GM12878 (cell line): ENCODE measurements around the gene LPIN1. TPM values are rescaled to one million over a fixed set of nuclear protein-coding genes. Genes with fewer than 3 reads are reported as not detected.
A peak's percentile ranks its signal among the peaks of the same experiment; 100 is the strongest.

Experiments
- ATAC-seq: fragments of 200-7000 bp; cut with Tn5 transposase; 3 replicates; pipeline ENCODE4 v1.9.1; 2020; ENCODE audit warnings: mild to moderate bottlenecking, moderate library complexity
- BruUV-seq: library from RNA; stranded (reverse); fragments of 400-500 nt; replicated peaks from 2 replicates; lab custom pipeline; 2021; lab: Mats Ljungman, UMichigan
- CTCF ChIA-PET: fragments of 300-600 bp; sonication (Branson Sonifier 250); formaldehyde crosslinking; extraction: SDS; loops from one replicate; lab custom pipeline; 2021; ENCODE audit warnings: inconsistent platforms; lab: Yijun Ruan, JAX
- POLR2A ChIA-PET: fragments of 350-600 bp; formaldehyde crosslinking; extraction: SDS; loops from one replicate; lab custom pipeline; 2021; ENCODE audit warnings: inconsistent platforms; lab: Charles Lee
- RAD21 ChIA-PET: fragments of 300-600 bp; sonication (Branson Sonifier 250); formaldehyde crosslinking; loops from one replicate; lab custom pipeline; 2023; ENCODE audit warnings: antibody characterized with exemption; ENCODE audit not compliant: unreplicated experiment; lab: Charles Lee
- SMC1A ChIA-PET: fragments of 300-600 bp; sonication (Branson Sonifier 250); formaldehyde crosslinking; loops from one replicate; lab custom pipeline; 2023; ENCODE audit not compliant: unreplicated experiment, uncharacterized antibody; lab: Charles Lee
- DNase-seq: peaks from one replicate; pipeline ENCODE4 v3.0.0-alpha.2; 2011; ENCODE audit warnings: low read depth, low spot score
- FAIRE-seq: peaks from 3 replicates; lab custom pipeline; 2011; peaks lifted over from hg19 to GRCh38; lab: Jason Lieb, UNC
- H2AFZ ChIP-seq: 2 replicates; pipeline ENCODE4 v1.6.0; 2011; ENCODE audit warnings: low read depth, low read length, control low read depth; ENCODE audit not compliant: control insufficient read depth
- H3K27ac ChIP-seq: 2 replicates; pipeline ENCODE4 v1.5.1; 2011; ENCODE audit warnings: control low read depth; ENCODE audit not compliant: control insufficient read depth, insufficient read depth
- H3K27me3 ChIP-seq, 2 experiments: replicated peaks in 1 of 2; 2 replicates each; pipeline versions ENCODE4 v1.6.0 to v1.6.1; 2011; ENCODE audit warnings: low read length in 1 of 2; ENCODE audit not compliant: control insufficient read depth in 2 of 2, insufficient read depth in 2 of 2
- H3K36me3 ChIP-seq, 2 experiments: 2 replicates each; pipeline ENCODE4 v1.5.1; 2011; ENCODE audit warnings: low read length in 1 of 2; ENCODE audit not compliant: control insufficient read depth in 2 of 2, insufficient read depth in 2 of 2
- H3K4me1 ChIP-seq: 2 replicates; pipeline ENCODE4 v1.6.1; 2011; ENCODE audit warnings: mild to moderate bottlenecking, low read length, moderate library complexity, mixed read lengths; ENCODE audit not compliant: control insufficient read depth, insufficient read depth
- H3K4me2 ChIP-seq: 2 replicates; pipeline ENCODE4 v1.6.0; 2011; ENCODE audit warnings: control low read depth; ENCODE audit not compliant: control insufficient read depth, insufficient read depth
- H3K4me3 ChIP-seq: fragments of 200-600 bp; sonication (generic); 2 replicates; pipeline ENCODE4 v1.5.1; 2016
- H3K79me2 ChIP-seq: 2 replicates; pipeline ENCODE4 v1.6.0; 2011; ENCODE audit warnings: low read length; ENCODE audit not compliant: control insufficient read depth, insufficient read depth
- H3K9ac ChIP-seq: 2 replicates; pipeline ENCODE4 v1.8.0; 2011; ENCODE audit warnings: low read length, control low read depth, mixed read lengths; ENCODE audit not compliant: control insufficient read depth, insufficient read depth
- H3K9me3 ChIP-seq: replicated peaks from 3 replicates; pipeline ENCODE4 v1.5.1; 2011; ENCODE audit warnings: mild to moderate bottlenecking, low read length; ENCODE audit not compliant: control insufficient read depth, insufficient read depth
- H4K20me1 ChIP-seq: 2 replicates; pipeline ENCODE4 v1.6.0; 2011; ENCODE audit not compliant: control insufficient read depth, insufficient read depth
- BCL11A ChIP-seq: IDR thresholded peaks from 2 replicates; pipeline ENCODE4 v1.6.1; 2011; ENCODE audit warnings: low read depth, low read length
- BMI1 ChIP-seq: fragments of 450-650 bp; IDR thresholded peaks from 2 replicates; pipeline ENCODE4 v1.6.1; 2016; ENCODE audit warnings: mild to moderate bottlenecking, moderate library complexity, borderline replicate concordance
- DPF2 ChIP-seq: fragments of 450-650 bp; IDR thresholded peaks from 2 replicates; pipeline ENCODE4 v1.6.1; 2017; ENCODE audit warnings: mild to moderate bottlenecking
- EED ChIP-seq: sonication (generic); IDR thresholded peaks from 2 replicates; pipeline ENCODE4 v1.6.1; 2016; ENCODE audit warnings: antibody characterized with exemption, low read depth
- FOS ChIP-seq: IDR thresholded peaks from 3 replicates; pipeline ENCODE4 v1.6.1; 2011; ENCODE audit warnings: borderline replicate concordance; ENCODE audit not compliant: insufficient read length; ENCODE audit errors: extremely low read depth
- MLLT1 ChIP-seq: fragments of 450-650 bp; IDR thresholded peaks from 2 replicates; pipeline ENCODE4 v1.6.1; 2016; ENCODE audit warnings: mild to moderate bottlenecking
- MYC ChIP-seq: IDR thresholded peaks from 2 replicates; pipeline ENCODE4 v1.6.1; 2011; ENCODE audit warnings: mild to moderate bottlenecking, low read length, moderate library complexity, inconsistent platforms; ENCODE audit not compliant: insufficient read depth, insufficient replicate concordance, insufficient read length, severe bottlenecking
- NFYA ChIP-seq: IDR thresholded peaks from 2 replicates; pipeline ENCODE4 v1.6.1; 2011; ENCODE audit warnings: low read depth, mild to moderate bottlenecking, low read length, improper control_type of control experiment, borderline replicate concordance
- PML ChIP-seq: IDR thresholded peaks from 2 replicates; pipeline ENCODE4 v1.6.1; 2012; ENCODE audit warnings: low read length, inconsistent platforms
- RAD51 ChIP-seq: fragments of 450-650 bp; IDR thresholded peaks from 2 replicates; pipeline ENCODE4 v1.6.1; 2016; ENCODE audit warnings: moderate library complexity, mild to moderate bottlenecking, inconsistent platforms
- RB1 ChIP-seq: fragments of 450-650 bp; formaldehyde crosslinking; IDR thresholded peaks from 2 replicates; pipeline ENCODE4 v1.6.1; 2017; ENCODE audit warnings: mild to moderate bottlenecking, borderline replicate concordance
- SMC3 ChIP-seq: IDR thresholded peaks from 2 replicates; pipeline ENCODE4 v1.6.1; 2011; ENCODE audit warnings: low read length, improper control_type of control experiment, borderline replicate concordance
- SUZ12 ChIP-seq: fragments of 200-600 bp; sonication (generic); IDR thresholded peaks from one replicate; pipeline ENCODE4 v1.6.1; 2018; ENCODE audit warnings: antibody characterized with exemption, mild to moderate bottlenecking; ENCODE audit not compliant: unreplicated experiment
- ZSCAN29 ChIP-seq: fragments of 450-650 bp; IDR thresholded peaks from 2 replicates; pipeline ENCODE4 v1.6.1; 2017; ENCODE audit warnings: mild to moderate bottlenecking, moderate library complexity
- WGBS: methylation state at CpG from one replicate; pipeline ENCODE4 v1.1.6; 2016; ENCODE audit warnings: low lambda C conversion rate; ENCODE audit not compliant: insufficient replicate concordance, insufficient coverage; ENCODE audit errors: missing lambda C conversion rate; 5-methylcytosine and 5-hydroxymethylcytosine counted together
- in situ Hi-C: fragments of 300-500 bp; cut with MboI; formaldehyde crosslinking; loops from 9 replicates; pipeline ENCODE4 v1.14.3; 2018; ENCODE audit warnings: mixed read lengths
- intact Hi-C: fragments of 100-400 bp; cut with micrococcal nuclease; formaldehyde crosslinking; loops from one replicate; pipeline ENCODE4 v1.14.2; 2022; ENCODE audit not compliant: unreplicated experiment
- polyA plus RNA-seq, 11 experiments: library from polyadenylated mRNA; depleted of rRNA in 4 of 11; unstranded in 6 of 11; stranded (reverse) in 5 of 11; fragments of >200 nt; fragmentation: Nextera tagmentation in 4 of 11; fragmentation: Illumina TruSeq in 1 of 11; extraction: Ambion mirVana in 4 of 11; extraction: Trizol in 1 of 11; gene quantifications; 1 replicate in 1 of 11; 2 replicates in 10 of 11; pipeline versions ENCODE4 v1.2.1 to v1.2.3, GENCODE V29; 2011 to 2016; ENCODE audit warnings: inconsistent platforms in 2 of 11, missing spikeins in 2 of 11, low read depth in 1 of 11
- total RNA-seq, 4 experiments: library from RNA; depleted of rRNA in 3 of 4; stranded (reverse); fragments of >200 nt in 3 of 4; fragmentation: Illumina TruSeq in 1 of 4; extraction: Trizol in 1 of 4; gene quantifications; 2 replicates each; pipeline versions ENCODE4 v1.2.1 to v1.2.3, GENCODE V29; 2013 to 2021
- TF ChIP-seq, protein P1 (sequence below): fragments of 450-650 bp; formaldehyde crosslinking; IDR thresholded peaks from 2 replicates; pipeline ENCODE4 v1.4.0; 2020; ENCODE audit warnings: mild to moderate bottlenecking, moderate library complexity

LPIN1 gene
- total and polyA plus RNA-seq, 10 of the 15 experiments (the other 5 are each of a cell fraction or from before 2014, with no cell fraction given): 18.8 to 82.5 (median 50.3) TPM

- TF ChIP-seq MLLT1 (0 out of 2 replicates have a peak, but pooled peaks have one; percentile 32), BMI1 (no peak), SMC3 (peak; percentile 37; the same call in 1 of the 2 replicates)
Measured at GRCh38 chr2:11784747-11785610, 38.5 kb downstream of the LPIN1 start (continued).

DNA sequence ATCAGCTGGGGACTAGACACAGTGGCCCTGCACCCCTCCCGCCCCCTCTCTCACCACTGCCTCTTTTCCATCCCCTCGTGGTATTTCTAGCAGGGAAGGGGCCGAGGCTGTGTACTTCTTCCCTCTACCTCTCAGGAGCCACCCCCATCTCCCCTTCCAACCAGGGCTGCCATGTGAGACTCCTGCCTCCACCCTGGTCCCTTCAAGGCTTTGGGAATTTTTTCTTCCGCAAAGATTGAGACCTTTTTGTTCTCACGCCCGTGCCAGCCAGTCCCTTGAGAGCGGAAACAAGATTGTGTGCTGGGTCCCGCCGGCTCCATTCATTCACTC lies 39.1 kb downstream of the LPIN1 start:
- DNase-seq (no peak), ATAC-seq (no peak), FAIRE-seq (no peak)
- intact Hi-C loops: no loop called here
- ChIA-PET SMC1A (interaction anchor here (4.4 to 10.8 kb wide), 3 partner anchors 34 to 96 kb away, joined by 20 to 222 read pairs (median 206); partner anchors contain the start of gene LPIN1), POLR2A (no interaction called here), CTCF (interaction anchor here (1.1 to 10.9 kb wide), 11 partner anchors 11 to 1222 kb away, joined by 3 to 684 read pairs (median 6); partner anchors contain the start of gene LPIN1), RAD21 (interaction anchor here (0.7 to 9.9 kb wide), 2 partner anchors 45 to 98 kb away, joined by 4 to 132 read pairs; no protein-coding TSS in a partner anchor)
- Histone ChIP-seq H3K4me3 (no peak overlapping the region), H3K9ac (no peak overlapping the region), H3K27ac (no peak overlapping the region), H3K4me2 (no peak overlapping the region), H3K4me1 (no peaks in the 10 kb centered on the region), H3K27me3 (no peaks in the 10 kb centered on the region), H3K9me3 (peaks cover 1% of the 10 kb centered on the region; the same call in 1 of the 3 replicates), H3K36me3 (peaks cover 31 to 52% of the 10 kb centered on the region in 2 experiments), H4K20me1 (no peaks in the 10 kb centered on the region), H2AFZ (no peak overlapping the region), H3K79me2 (no peaks in the 10 kb centered on the region)
- in situ Hi-C loops: no loop called here
- no TSS peak for BruUV-seq
- 89% methylated on average over 9 of the region's 9 CpGs for WGBS
- TF ChIP-seq FOS (no peak), PML (no peak), RAD51 (no peak), SUZ12 (no peak), MYC (no peak), ZSCAN29 (no peak), EED (no peak), BCL11A (no peak), NFYA (no peak), RB1 (no peak), DPF2 (no peak)
- TF ChIP-seq, protein P1, sequence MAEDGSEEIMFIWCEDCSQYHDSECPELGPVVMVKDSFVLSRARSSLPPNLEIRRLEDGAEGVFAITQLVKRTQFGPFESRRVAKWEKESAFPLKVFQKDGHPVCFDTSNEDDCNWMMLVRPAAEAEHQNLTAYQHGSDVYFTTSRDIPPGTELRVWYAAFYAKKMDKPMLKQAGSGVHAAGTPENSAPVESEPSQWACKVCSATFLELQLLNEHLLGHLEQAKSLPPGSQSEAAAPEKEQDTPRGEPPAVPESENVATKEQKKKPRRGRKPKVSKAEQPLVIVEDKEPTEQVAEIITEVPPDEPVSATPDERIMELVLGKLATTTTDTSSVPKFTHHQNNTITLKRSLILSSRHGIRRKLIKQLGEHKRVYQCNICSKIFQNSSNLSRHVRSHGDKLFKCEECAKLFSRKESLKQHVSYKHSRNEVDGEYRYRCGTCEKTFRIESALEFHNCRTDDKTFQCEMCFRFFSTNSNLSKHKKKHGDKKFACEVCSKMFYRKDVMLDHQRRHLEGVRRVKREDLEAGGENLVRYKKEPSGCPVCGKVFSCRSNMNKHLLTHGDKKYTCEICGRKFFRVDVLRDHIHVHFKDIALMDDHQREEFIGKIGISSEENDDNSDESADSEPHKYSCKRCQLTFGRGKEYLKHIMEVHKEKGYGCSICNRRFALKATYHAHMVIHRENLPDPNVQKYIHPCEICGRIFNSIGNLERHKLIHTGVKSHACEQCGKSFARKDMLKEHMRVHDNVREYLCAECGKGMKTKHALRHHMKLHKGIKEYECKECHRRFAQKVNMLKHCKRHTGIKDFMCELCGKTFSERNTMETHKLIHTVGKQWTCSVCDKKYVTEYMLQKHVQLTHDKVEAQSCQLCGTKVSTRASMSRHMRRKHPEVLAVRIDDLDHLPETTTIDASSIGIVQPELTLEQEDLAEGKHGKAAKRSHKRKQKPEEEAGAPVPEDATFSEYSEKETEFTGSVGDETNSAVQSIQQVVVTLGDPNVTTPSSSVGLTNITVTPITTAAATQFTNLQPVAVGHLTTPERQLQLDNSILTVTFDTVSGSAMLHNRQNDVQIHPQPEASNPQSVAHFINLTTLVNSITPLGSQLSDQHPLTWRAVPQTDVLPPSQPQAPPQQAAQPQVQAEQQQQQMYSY (CRISPR knock-in tag): no peak
